SK-N-SH (cell line): Measurements from ENCODE around the gene COL20A1. TPM values are rescaled to one million over a fixed set of nuclear protein-coding genes. Genes with fewer than 3 reads are reported as not detected.

Experiments
- CTCF ChIA-PET: fragments of 300-600, 350-600 bp; formaldehyde crosslinking; extraction: SDS; loops from one replicate; lab custom pipeline; 2021; lab: Yijun Ruan, JAX
- POLR2A ChIA-PET: fragments of 350-600 bp; sonication (Branson Sonifier 250); formaldehyde crosslinking; extraction: SDS; loops from one replicate; lab custom pipeline; 2020; ENCODE audit warnings: antibody characterized with exemption, inconsistent platforms; lab: Yijun Ruan, JAX
- DNase-seq: peaks from one replicate; pipeline ENCODE4 v3.0.0; 2012
- H2AFZ ChIP-seq: fragments of 200-600 bp; sonication (generic); 2 replicates; pipeline ENCODE4 v1.8.1; 2016; ENCODE audit warnings: antibody characterized with exemption, mild to moderate bottlenecking, low read depth
- H3F3A ChIP-seq: fragments of 200-600 bp; sonication (generic); replicated peaks from 2 replicates; pipeline ENCODE3; 2016; ENCODE audit warnings: antibody characterized with exemption, mild to moderate bottlenecking; ENCODE audit not compliant: insufficient read depth
- H3K27ac ChIP-seq, 2 experiments: fragments of 200-500 bp in 1 of 2; fragments of 200-600 bp in 1 of 2; sonication (Bioruptor generic) in 1 of 2; sonication (generic), shearing (Covaris generic) in 1 of 2; 2 replicates each; pipeline versions ENCODE4 v1.5.1 to v1.6.1; 2014 to 2016; ENCODE audit warnings: low read depth in 2 of 2, inconsistent platforms in 1 of 2, low read length in 1 of 2, mild to moderate bottlenecking in 1 of 2, mixed read lengths in 1 of 2
- H3K27me3 ChIP-seq: fragments of 200-600 bp; sonication (generic), shearing (Covaris generic); 2 replicates; pipeline ENCODE4 v1.6.1; 2016; ENCODE audit warnings: mixed run types; ENCODE audit not compliant: insufficient read depth
- H3K36me3 ChIP-seq, 2 experiments: fragments of 200-500 bp in 1 of 2; fragments of 200-600 bp in 1 of 2; sonication (Bioruptor generic) in 1 of 2; sonication (generic) in 1 of 2; replicated peaks in 1 of 2; 2 replicates each; pipeline versions ENCODE3 to v1.5.1; 2014 to 2016; ENCODE audit warnings: low read length in 1 of 2, mild to moderate bottlenecking in 1 of 2; ENCODE audit not compliant: insufficient read depth in 2 of 2, control insufficient read depth in 1 of 2
- H3K4me1 ChIP-seq, 2 experiments: fragments of 200-500 bp in 1 of 2; fragments of 200-600 bp in 1 of 2; sonication (Bioruptor generic) in 1 of 2; sonication (generic), shearing (Covaris generic) in 1 of 2; 2 replicates each; pipeline versions ENCODE4 v1.5.1 to v1.6.1; 2014 to 2016; ENCODE audit warnings: low read depth in 1 of 2, low read length in 1 of 2, mixed run types in 1 of 2; ENCODE audit not compliant: insufficient read depth in 2 of 2, control insufficient read depth in 1 of 2
- H3K4me2 ChIP-seq: fragments of 200-600 bp; sonication (generic), shearing (Covaris generic); 2 replicates; pipeline ENCODE4 v1.6.1; 2017; ENCODE audit warnings: mixed run types
- H3K4me3 ChIP-seq, 2 experiments: fragments of 200-500 bp in 1 of 2; fragments of 200-600 bp in 1 of 2; sonication (Bioruptor generic) in 1 of 2; sonication (generic), shearing (Covaris generic) in 1 of 2; 2 replicates each; pipeline versions ENCODE4 v1.5.1 to v1.8.1; 2014 to 2016; ENCODE audit warnings: low read depth in 2 of 2, inconsistent platforms in 1 of 2, low read length in 1 of 2, mild to moderate bottlenecking in 1 of 2, mixed read lengths in 1 of 2, moderate library complexity in 1 of 2
- H3K79me2 ChIP-seq: fragments of 200-600 bp; sonication (generic); 2 replicates; pipeline ENCODE4 v1.8.1; 2017; ENCODE audit warnings: mild to moderate bottlenecking; ENCODE audit not compliant: insufficient read depth
- H3K9ac ChIP-seq: fragments of 200-600 bp; sonication (generic); 2 replicates; pipeline ENCODE4 v1.6.1; 2017; ENCODE audit warnings: mixed run types
- H3K9me2 ChIP-seq: fragments of 200-600 bp; sonication (generic); 2 replicates; pipeline ENCODE4 v1.6.1; 2017; ENCODE audit warnings: mixed run types
- H3K9me3 ChIP-seq: fragments of 200-600 bp; sonication (generic); 2 replicates; pipeline ENCODE4 v1.6.1; 2017; ENCODE audit warnings: mixed run types, mild to moderate bottlenecking, moderate library complexity
- H4K20me1 ChIP-seq: fragments of 200-600 bp; sonication (generic); 2 replicates; pipeline ENCODE4 v1.6.1; 2017; ENCODE audit warnings: mild to moderate bottlenecking, mixed run types; ENCODE audit not compliant: insufficient read depth
- ELF1 ChIP-seq: IDR thresholded peaks from 2 replicates; pipeline ENCODE4 v1.4.0; 2012
- EP300 ChIP-seq, 2 experiments: IDR thresholded peaks; 2 replicates each; pipeline versions ENCODE4 v1.4.0 to v1.6.1; 2012; ENCODE audit warnings: borderline replicate concordance in 1 of 2, low read depth in 1 of 2, low read length in 1 of 2
- EZH2phosphoT487 ChIP-seq: fragments of 200-600 bp; sonication (generic); IDR thresholded peaks from 2 replicates; pipeline ENCODE4 v1.6.1; 2017; ENCODE audit warnings: low read depth, mixed run types, mild to moderate bottlenecking, antibody characterized with exemption, moderate library complexity, borderline replicate concordance
- FOXM1 ChIP-seq: IDR thresholded peaks from 2 replicates; pipeline ENCODE4 v1.4.0; 2012; ENCODE audit warnings: low read depth, mild to moderate bottlenecking
- GABPA ChIP-seq: IDR thresholded peaks from 2 replicates; pipeline ENCODE4 v1.4.0; 2012; ENCODE audit warnings: low read depth, mild to moderate bottlenecking
- MAX ChIP-seq: IDR thresholded peaks from 2 replicates; pipeline ENCODE4 v1.4.0; 2012; ENCODE audit warnings: low read depth
- MEF2A ChIP-seq: IDR thresholded peaks from 2 replicates; pipeline ENCODE4 v1.4.0; 2012; ENCODE audit warnings: low read depth, borderline replicate concordance
- NFIC ChIP-seq: IDR thresholded peaks from 2 replicates; pipeline ENCODE4 v1.4.0; 2012; ENCODE audit warnings: borderline replicate concordance
- PBX3 ChIP-seq: IDR thresholded peaks from 2 replicates; pipeline ENCODE4; 2012
- POLR2AphosphoS5 ChIP-seq: IDR thresholded peaks from 2 replicates; pipeline ENCODE4 v1.6.1; 2012; ENCODE audit warnings: low read depth, low read length
- RCOR1 ChIP-seq: fragments of 150-350 bp; IDR thresholded peaks from 2 replicates; pipeline ENCODE4 v1.6.1; 2017; ENCODE audit warnings: antibody characterized with exemption, low read length
- REST ChIP-seq: IDR thresholded peaks from 2 replicates; pipeline ENCODE4 v1.6.1; 2012; ENCODE audit warnings: mild to moderate bottlenecking, low read depth, low read length, moderate library complexity
- RFX5 ChIP-seq: IDR thresholded peaks from 2 replicates; pipeline ENCODE4 v1.6.1; 2012; ENCODE audit warnings: mild to moderate bottlenecking, improper control_type of control experiment, low read length
- SIN3A ChIP-seq: IDR thresholded peaks from 2 replicates; pipeline ENCODE4 v1.6.1; 2012; ENCODE audit warnings: low read depth, mild to moderate bottlenecking, low read length, moderate library complexity, borderline replicate concordance
- SMC3 ChIP-seq: IDR thresholded peaks from 2 replicates; pipeline ENCODE4 v1.6.1; 2012; ENCODE audit warnings: low read depth, low read length, improper control_type of control experiment
- TCF12 ChIP-seq: IDR thresholded peaks from 2 replicates; pipeline ENCODE4 v1.4.0; 2012
- USF1 ChIP-seq: IDR thresholded peaks from 2 replicates; pipeline ENCODE4 v1.4.0; 2012; ENCODE audit warnings: low read depth, borderline replicate concordance
- USF2 ChIP-seq: fragments of 150-350 bp; IDR thresholded peaks from 2 replicates; pipeline ENCODE4 v1.6.1; 2017; ENCODE audit warnings: antibody characterized with exemption, low read length, low read depth, borderline replicate concordance
- YY1 ChIP-seq: IDR thresholded peaks from 2 replicates; pipeline ENCODE4 v1.4.0; 2012; ENCODE audit warnings: low read depth, mild to moderate bottlenecking
- WGBS: methylation state at CpG from one replicate; pipeline ENCODE4 v1.1.6; 2017; ENCODE audit warnings: low lambda C conversion rate; 5-methylcytosine and 5-hydroxymethylcytosine counted together
- polyA plus RNA-seq, 3 experiments: library from polyadenylated mRNA; depleted of rRNA; stranded (reverse); fragments of >200 nt; gene quantifications; 2 replicates each; pipeline ENCODE4 v1.2.3, GENCODE V29; 2012

COL20A1 gene
- polyA plus RNA-seq, 1 of the 3 experiments (the other 2 are of a cell fraction) = not detected

GRCh38 chr20:63253065-63253437, 39.9 kb upstream of the COL20A1 start:
- no peak overlapping the region for H2AFZ ChIP-seq
- no peaks in the 10 kb centered on the region for H3K9me3 ChIP-seq
- H3K4me2 ChIP-seq = no peak overlapping the region
- H3K27me3 ChIP-seq = peaks cover 33% of the 10 kb centered on the region
- DNase-seq = no peak
- H3K27ac ChIP-seq = no peak overlapping the region
- TF ChIP-seq ELF1 (no peak), YY1 (no peak), GABPA (no peak), SIN3A (no peak), PBX3 (no peak), USF1 (no peak), TCF12 (no peak), SMC3 (no peak), MAX (no peak), MEF2A (no peak), REST (no peak), RFX5 (no peak), USF2 (no peak), FOXM1 (no peak), POLR2AphosphoS5 (no peak), EZH2phosphoT487 (no peak), EP300 (IDR thresholded peaks at IDR 0.05; ENCODE audit: borderline replicate concordance in 1 of 2, low read depth in 1 of 2, low read length in 1 of 2) (no peak), NFIC (no peak), RCOR1 (no peak)
- TF ChIP-seq, all 33 proteins: peak for 0
- Histone ChIP-seq H3K9me2 (no peaks in the 10 kb centered on the region), H3K4me3 (no peak overlapping the region), H3F3A (no peaks in the 10 kb centered on the region), H3K36me3 (no peaks in the 10 kb centered on the region), H3K79me2 (no peaks in the 10 kb centered on the region), H3K9ac (no peak overlapping the region), H3K4me1 (no peaks in the 10 kb centered on the region; a peak in 1 of 4 replicates), H4K20me1 (no peaks in the 10 kb centered on the region)
- ChIA-PET POLR2A (no interaction called here), CTCF (interaction anchor here (0.7 to 5.8 kb wide), 7 partner anchors 17 to 280 kb away, joined by 3 to 74 read pairs (median 4); no protein-coding TSS in a partner anchor)
- WGBS = 36% methylated on average over 12 of the region's 16 CpGs
